ENCODE results near the gene PADI3.

PADI3 gene

DNA sequence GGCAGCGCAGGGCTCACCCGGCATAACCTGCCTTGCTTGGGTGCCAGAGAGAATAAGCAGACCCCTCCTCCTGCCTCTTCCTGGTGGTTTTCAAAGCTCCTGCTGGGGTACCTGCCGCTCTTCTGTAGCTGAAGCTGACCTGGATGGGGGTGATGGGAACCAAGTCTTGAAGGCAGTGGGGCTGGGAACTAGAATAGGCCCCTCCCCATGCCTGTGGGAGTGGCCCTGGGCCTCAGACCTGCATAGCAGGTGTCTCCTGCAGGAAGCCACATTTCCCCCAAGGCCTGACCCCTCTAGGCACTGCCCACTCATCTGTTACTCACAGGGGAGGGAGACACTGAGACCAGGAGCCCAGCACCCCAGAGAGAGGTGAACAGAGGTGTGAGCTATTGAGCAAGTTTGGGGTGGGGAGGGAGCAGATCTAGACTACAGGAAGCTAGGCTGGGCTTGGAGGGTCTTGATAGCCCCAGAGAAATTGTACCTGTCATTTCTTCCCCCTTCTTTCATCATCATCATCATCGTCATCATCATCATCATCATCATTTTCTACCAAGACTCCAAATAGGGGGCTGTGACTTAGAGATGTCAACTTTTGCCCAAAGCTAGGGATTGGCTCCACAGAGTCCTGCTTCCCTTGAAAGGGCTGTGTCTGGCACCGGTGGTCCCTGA is 33.9 kb upstream of the PADI3 start:
- no peak for DNase-seq (ENCODE audit: low read depth)

DNA sequence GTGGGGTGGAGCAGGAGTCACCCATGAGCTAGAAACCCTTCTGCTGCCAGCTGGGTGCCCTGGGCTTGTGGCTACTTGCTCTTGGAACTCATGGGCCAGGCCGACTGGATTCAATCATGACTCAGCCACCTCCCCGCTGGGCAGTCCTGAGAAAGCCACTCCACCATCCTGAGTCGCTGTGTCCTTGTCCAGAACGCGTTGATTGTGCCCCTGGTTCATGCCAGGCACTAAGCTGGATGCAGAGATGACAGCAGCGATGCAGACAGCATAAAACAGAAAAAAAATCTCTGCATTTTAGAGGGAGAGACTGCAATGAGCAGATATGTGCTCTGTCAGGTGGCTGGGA is 33.4 kb upstream of the PADI3 start:
- DNase-seq (ENCODE audit: low read depth) = no peak

DNA sequence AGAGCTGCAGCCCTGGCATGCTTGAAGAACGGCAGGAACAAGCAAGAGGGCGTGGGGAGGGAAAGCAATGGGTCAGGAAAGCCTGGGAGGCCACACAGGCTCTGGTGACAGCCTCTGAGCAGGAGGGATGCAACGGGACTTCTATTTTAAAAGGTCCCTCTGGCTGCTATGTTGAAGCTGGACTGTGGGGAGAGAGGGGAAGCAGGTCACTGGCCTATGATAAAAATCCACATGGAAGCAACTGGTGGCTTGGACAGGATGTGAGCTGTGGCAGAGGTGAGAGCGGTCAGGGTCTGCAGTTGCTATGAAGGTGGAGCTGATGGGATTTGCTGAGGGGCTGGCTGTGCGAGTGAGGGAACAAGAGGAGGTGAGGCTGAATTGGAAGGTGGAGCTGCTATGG is 32.8 kb upstream of the PADI3 start:
- DNase-seq (ENCODE audit: low read depth) = no peak

DNA sequence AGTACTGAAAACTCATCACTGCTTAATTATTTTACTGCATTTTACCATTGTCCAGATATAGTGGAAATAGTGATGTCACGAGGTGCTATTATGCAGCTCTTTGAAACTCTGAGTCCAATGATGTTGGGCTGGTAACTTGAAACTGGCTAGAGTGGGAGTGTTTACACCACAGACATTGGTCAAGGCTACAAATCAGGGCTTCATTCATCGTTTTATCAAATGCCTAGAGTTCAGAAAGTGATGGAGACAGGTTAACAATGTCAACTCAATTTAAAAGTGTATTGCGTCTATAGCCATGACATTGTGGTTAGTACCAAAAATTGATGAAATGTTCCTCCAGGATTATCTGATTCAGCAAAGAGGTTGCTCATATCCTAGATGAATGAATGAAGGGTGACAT is 31.3 kb upstream of the PADI3 start:
- no peak for DNase-seq (ENCODE audit: low read depth)

DNA sequence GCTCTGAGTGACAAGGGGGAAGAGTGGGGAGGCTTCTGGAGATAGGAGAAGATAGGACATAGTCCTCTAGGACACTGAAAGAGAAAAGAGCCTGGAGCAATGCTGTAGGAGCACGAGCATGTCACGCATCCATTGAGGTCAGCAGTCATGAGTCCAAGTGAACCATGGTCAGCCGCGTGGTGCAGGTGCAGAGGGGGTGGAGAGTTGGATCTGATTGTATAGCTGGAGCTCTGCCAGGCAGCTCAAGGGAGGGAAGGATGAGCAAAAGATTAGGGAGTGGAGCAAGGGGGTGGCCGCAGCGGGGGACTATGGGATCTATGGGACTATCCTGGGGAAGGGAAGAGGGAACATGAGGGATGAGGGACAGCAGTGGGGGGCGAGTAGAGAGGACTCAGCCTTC is 30.0 kb upstream of the PADI3 start:
- DNase-seq (ENCODE audit: low read depth) = no peak

DNA sequence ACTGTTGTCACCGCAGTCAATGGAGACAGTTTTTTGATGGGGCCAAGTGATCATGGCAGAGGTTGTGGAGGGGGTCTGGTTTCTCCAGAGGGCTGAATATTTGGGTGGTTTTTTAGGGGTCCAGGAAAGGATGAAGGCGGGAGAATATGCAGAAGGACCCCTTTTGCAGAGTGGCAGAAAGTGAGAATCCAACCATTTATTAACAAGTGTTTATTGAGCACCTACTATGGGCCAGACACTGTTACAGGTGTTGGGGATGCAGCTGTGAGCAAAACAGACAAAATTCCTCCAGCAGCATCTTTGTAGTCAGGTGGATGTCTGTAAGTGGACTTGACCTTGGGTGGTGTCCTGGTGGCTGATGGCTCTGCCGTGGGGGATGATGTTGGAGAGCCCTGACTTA is 28.6 kb upstream of the PADI3 start:
- DNase-seq (ENCODE audit: low read depth) = no peak

DNA sequence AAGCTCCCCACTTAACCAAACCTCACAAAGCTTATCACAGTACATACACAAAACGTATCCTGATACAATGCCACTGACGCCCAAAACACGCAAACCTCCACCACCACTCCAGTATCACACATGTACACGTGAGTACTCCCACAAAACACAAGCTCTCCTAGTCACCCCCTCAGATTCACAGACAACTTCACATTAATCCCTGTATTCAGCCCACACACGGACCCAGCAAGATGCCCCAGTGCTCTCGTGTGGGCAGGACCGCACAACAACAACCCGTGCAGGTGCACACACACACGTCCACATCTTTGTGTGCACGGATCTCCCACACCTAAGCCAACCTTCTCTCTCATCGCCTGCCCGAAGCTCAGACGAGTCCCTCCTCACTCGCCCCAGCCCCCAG is 26.3 kb upstream of the PADI3 start:
- no peak for DNase-seq (ENCODE audit: low read depth)

DNA sequence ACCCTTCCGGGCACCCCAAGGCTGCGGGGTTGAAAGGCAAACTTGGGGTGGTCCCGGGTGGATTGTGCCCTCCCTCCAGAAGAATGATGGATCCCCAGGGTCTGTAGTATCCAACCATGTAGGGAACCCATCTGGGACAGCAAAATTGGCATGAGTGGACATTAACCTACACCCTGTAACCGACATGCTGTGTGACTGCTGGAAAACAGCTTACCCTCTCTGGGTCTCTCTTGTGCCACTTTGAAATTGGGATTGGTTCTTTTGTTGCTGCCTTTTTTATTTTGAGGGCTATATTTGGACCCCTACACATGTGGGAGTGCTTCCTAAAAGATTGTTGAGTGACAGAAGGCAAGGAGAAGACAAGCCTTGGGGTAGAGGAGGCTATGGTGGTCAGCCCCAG is 24.5 kb upstream of the PADI3 start:
- no peak for DNase-seq (ENCODE audit: low read depth)

DNA sequence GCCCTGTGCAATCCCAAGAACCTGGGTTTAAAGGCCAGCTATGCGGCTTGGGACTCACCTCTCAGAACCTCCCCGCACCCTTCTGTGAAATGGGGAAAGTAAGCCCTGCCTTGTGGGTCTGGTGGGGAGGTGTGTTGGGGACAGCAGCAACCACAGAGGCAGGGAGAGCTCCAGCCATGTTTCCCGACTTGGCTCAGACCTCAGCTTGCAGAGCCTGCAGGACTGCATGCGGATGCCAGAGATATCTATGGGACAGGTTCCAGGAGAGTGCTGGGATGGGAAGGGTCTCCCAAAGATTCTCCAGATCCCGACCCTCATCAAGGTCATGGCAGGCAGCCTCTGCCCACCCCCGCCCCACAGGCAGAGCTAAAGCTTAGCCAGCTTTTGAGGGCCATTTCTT is 23.8 kb upstream of the PADI3 start:
- no peak for DNase-seq (ENCODE audit: low read depth)

DNA sequence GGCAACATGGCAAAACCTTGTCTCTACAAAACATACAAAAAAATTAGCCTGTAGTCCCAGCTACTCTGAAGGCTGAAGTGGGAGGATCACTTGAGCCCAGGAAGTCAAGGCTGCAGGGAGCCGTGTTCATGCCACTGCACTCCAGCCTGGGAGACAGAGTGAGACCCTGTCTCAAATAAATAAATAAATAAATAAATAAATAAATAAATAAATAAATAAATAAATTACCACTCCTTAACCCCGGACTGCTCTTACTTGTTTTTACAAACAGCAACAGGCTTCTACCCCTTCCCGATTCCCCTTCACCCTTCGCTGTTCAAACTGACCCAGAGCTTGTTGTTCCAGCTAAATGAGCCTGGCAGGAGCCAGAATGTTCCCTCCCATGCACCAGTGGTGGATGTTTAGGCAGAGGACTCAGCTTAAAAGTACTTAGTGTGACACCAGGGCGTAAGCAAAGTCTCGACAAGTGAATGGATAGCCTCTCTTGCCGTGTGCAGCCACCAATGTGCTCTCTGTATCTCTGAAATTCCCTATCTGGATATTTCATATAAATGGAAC is 21.5 kb upstream of the PADI3 start:
- DNase-seq (ENCODE audit: low read depth) = no peak

DNA sequence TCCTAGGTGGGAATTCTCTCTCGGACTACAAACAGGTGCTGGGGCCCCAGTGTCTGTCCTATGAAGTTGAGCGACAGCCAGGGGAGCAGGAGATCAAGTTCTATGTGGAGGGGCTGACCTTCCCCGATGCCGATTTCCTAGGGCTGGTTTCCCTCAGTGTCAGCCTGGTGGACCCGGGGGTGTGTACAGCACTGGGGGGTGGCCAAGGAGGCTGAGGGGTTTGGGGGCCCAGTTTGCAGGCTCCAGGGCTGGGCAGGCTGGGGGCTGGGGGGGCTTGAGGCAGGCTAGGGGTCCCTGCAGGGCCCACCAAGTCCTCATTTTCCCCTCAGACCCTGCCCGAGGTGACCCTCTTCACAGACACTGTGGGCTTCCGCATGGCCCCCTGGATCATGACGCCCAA is 20.3 kb upstream of the PADI3 start:
- no peak for DNase-seq (ENCODE audit: low read depth)

DNA sequence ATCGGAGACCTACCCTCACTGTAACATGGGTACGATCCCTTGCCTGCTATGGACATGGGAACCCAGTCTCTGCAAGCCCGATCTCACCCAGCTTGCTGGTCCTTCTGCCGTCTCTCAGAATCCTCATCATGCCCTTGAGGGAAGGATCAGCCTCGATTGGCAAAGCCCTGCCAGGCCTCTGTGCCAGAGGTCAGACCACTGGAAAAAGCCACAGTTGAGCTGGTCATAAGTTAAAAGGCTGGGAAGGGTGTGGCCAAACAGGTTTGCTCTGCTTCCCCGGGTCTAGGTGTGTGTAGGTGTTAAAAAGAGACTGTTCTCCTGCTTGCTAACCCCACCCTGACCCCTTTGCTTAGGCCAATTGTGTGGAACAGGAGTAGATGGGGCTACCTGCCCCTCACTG is 19.5 kb upstream of the PADI3 start:
- no peak for DNase-seq (ENCODE audit: low read depth)

DNA sequence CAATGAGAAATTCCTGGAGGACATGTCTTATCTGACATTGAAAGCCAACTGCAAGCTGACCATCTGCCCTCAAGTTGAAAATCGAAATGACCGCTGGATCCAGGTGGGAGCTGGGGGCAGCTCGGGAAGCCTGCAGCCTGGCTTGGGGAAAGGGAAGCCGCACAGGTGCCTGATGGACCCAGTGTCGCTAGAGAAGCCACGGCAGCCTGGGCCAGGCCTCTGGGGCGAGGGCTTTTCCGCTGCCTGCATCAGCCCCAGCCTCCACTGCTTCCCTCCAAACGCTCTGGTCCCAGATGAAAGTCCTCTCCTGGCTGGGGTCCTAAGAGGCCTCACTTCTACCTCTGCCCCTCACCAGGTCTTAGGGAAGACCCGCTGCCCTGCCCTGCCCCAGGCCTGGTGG is 18.8 kb upstream of the PADI3 start:
- DNase-seq (ENCODE audit: low read depth) = no peak

DNA sequence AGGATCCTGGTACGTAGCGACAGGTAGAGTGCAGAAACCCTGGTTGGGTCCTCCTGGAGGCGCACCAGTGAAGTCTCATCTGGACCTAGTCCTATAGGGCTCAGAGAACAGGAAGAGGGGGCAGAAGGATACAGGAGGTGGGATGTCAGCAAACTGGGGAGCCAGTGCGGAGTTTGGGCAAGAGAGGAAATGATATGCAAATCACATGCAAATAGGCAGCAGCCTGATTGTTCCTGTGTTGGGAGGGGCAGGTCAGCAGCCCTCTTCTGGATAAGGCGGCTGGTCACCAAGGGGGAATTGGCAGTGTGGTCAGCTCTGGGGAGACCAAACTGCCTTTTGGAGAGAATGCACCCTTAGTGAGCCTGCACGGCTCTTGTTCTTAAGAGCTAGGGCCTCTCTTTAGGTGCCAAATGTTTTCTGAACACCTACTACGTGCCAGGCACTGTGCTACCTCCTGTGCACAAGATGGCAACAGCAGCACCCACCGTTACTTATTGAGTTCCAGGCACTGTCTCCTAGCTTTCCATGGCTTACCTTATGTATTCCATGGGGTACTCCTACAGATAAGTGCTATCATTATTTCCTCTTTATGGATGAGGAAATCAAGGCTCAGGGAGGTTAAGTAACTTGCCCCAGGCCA is 18.1 kb upstream of the PADI3 start:
- DNase-seq (ENCODE audit: low read depth) = no peak

DNA sequence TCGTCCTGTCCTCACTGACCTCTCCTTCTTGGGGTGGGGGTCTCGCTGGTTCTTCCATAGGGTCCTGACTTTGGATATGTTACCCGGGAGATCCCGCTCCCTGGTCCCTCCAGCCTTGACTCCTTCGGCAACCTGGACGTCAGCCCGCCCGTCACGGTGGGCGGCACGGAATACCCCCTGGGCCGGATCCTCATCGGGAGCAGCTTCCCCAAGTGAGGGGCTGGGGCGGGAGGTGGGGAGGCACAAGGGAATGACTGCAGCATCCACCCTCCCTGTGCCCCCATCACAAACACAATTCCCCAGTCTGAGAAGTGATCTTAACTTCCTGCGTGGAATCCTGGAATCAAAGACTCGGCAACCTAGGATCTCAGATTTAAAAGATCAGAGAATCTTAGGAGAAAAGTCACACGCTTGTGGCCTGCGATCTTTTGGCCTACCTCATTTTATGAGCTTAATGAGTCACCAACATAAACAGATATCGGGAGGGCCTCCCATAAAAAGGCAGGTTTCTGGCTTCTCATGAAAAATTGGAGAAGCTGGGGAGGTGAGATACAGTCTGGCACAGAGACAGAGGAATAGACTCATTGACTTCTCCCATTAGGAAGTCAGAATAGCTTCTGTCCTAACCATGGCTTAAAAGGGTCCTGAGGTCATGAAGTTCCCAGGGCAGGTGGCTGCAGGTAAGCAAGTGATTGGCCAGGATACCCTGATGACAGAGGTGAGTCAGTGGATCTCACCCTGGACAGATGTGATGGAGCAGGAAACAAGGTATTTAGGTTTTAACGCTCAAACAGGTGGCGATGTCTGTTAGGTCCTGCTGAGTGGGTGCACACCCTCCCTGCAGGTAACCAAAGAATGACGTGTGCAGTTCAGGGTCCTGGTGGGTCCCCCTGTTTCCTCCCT is 15.9 kb upstream of the PADI3 start:
- DNase-seq (ENCODE audit: low read depth) = no peak

DNA sequence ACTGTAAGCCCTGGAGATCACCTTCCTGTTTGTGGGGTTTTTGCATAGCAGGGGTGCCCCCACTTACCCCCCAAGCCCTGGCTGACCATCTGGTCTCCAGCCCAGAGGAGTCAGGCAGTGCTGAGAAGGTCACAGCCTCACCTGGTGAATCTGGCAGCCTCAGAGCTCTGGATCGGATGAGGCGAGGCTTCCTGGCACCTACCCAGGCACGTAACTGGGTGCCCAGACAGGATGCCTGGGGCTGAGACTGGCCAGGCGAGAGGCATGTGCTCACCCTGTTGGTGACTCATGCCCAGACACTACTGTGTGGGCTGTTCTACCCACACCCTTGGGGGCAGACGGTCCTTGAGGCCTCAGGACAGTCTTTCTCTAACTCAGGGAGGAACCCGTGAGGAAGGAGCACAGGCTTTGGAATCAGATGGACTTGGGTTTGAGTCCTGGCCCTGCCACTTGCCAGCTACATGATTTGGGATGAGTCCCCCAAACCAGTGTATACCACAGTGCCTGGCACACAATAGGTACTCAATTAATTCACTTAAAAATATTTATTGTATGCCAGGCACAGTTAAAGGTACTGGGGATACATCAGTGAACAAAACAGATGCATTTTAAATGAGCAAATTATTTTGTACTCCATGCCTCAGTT is 15.1 kb upstream of the PADI3 start:
- DNase-seq (ENCODE audit: low read depth) = no peak

DNA sequence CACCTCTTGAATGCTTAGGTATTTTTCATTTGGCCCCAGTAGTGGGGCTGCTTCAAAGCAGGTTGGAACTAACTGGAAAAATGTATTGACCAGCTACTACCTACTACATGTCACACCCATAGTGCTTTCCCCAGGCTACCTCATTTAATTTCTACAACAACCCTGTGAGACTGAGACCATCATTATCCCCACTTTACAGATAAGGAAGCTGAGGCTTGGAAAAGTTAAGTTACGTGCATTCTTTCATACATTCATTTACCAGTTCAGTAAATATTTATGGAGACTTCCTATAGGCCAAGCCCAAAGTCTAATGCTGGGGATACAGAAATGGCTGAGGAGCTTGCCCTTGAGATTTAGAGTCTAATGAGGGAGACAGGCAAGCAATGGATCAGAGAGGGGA is 14.5 kb upstream of the PADI3 start:
- no peak for DNase-seq (ENCODE audit: low read depth)

DNA sequence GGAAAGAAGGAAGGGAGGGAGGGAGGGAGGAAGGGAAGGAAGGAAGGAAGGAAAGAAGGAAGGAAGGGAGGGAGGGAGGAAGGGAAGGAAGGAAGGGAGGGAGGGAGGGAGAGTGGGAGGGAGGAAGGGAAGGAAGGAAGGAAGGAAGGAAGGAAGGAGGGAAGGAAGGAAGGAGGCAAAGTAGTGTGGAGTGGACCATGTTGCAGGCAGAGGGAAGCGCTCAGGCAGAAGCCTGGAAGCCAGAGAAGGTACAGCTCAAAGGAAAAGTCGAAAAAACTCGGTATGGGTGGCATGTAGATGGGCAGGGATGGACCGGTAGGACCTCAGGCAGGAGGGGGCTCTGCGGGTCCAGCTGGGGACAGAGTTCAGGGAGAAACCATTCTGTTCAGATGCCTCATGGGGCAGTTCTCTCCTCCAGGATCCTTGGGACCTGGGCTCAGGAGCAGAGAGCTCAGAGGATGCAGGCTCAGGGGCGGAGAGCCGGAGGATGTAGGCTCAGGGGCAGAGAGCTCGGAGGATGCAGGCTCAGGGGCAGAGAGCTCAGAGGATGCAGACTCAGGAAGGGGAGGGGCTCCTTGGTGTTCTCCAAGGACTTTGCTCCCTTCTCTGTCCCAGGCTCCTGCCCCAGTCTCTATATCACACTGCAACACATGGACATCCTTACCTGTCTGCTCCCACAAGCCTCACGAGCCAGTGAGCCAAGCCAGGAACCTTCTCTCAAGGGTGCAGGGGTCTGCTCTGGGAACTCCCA is 13.6 kb upstream of the PADI3 start:
- DNase-seq (ENCODE audit: low read depth) = no peak

DNA sequence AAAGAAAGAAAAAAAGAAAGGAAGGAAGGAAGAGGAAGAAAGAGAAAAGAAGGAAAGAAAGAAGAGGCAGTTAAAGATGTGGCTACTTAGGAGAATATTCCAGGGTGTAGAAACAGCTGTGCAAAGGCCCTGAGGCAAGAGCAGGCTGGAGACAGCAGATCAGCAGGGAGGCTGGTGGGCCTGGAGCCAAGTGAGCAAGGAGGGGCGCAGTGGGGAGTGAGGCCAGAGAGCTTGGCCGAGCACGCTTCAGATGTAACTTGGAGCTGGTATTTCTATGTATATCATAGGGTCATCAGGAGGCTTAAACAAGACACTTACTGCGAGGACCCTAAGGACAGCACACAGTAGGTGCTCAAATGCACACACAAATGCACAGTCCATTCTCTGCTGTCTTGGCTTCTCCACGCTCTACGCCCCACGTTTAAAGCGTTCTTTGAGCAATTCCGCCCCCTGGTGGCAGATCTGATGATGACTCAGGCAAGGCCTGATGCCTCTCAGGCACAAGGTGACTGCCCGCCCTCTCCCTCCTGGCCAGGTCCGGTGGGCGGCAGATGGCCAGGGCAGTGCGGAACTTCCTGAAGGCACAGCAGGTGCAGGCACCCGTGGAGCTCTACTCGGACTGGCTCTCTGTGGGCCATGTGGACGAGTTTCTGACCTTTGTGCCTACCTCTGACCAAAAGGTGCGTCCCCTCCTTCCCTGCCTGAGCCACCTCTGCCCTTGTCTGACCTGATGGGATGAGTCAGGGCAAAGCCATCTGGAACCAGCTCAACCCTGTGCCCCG is 11.9 kb upstream of the PADI3 start:
- DNase-seq (ENCODE audit: low read depth) = peak; percentile 77

DNA sequence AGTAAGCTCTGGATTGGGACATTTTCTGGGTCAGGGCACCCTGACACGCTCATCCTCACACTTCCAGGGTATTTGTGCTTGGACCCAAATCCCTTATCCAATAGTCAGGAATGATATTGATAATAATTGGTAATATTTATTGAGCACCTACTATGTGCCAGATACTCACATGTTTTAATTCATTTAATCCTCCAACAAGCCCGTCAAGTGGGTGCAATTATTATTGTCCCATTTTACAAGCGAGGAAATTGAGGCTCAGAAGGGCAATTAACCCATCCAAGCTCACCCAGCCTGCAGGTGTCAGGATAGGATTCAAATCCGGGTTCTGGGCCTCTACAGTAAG is 11.4 kb upstream of the PADI3 start:
- no peak for DNase-seq (ENCODE audit: low read depth)

DNA sequence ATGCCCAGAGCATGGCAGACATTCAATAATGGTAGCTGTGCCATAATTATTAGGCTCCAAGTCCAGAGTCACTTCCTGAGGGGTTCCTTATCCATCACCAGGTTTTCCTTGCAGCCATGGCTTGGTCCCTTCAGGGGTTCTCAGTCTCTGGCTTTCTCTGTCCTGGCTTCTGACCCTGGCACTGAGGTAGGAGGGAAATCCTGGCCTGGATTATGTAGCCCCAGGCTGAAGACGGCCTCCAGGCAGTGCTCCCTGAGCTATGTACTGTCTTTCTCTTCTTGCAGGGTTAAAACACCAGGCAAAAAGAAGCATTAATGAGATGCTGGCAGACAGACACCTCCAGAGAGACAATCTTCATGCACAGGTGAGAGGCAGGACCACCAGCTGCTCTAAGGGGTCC is 9.5 kb upstream of the PADI3 start:
- DNase-seq (ENCODE audit: low read depth) = no peak

Measured in stimulated activated CD4-positive, alpha-beta T cell treated with anti-CD3 and anti-CD28 coated beads, Interleukin-2, amount 100 ng/mL, for 4 hours (primary cell).